Measurements from ENCODE around the gene STEAP2. TPM values are rescaled to one million over a fixed set of nuclear protein-coding genes. Genes with fewer than 3 reads are reported as not detected.

The STEAP2 gene
- total RNA-seq, 1 experiment from 2014 or later = 13.4 TPM

DNA sequence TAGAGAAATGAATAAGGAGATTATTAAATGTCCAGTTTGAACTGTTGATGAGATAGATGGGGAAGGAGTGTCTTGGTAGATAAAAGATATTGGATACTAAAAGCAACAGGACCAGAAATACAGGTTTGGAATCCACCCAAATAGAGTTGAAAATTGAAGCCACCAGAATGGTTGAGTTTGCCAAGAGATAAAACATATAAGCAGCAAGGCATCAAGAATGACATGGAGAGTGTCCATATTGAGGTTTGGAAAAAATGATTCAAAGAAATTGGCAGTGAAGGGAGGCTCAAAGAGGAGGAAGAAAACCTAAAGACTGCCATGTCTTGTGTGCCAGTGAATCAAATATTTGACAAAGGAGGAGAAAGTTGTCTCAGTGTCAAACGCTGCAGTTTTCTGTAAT lies 57.6 kb downstream of the STEAP2 start:
- POLR2A ChIA-PET = no interaction called here
- H3K9me2 ChIP-seq (ENCODE audit: insufficient read depth) = no peaks in the 10 kb centered on the region
- no peak overlapping the region for H3K4me3 ChIP-seq (replicated peaks in 1 of 2; ENCODE audit: low read depth in 1 of 2, low read length in 2 of 2)
- H3K4me1 ChIP-seq (ENCODE audit: control insufficient read depth in 1 of 2, insufficient read depth in 2 of 2, low read length in 2 of 2) = no peaks in the 10 kb centered on the region
- TF ChIP-seq CEBPB (IDR thresholded peaks at IDR 0.05; ENCODE audit: low read depth) (no peak), ZFX (IDR thresholded peaks at IDR 0.05) (no peak), CBX3 (IDR thresholded peaks at IDR 0.05; ENCODE audit: low read depth) (no peak), JUND (IDR thresholded peaks at IDR 0.05) (no peak), RAD21 (IDR thresholded peaks at IDR 0.05; ENCODE audit: low read depth) (no peak), FOSL1 (IDR thresholded peaks at IDR 0.05; ENCODE audit: low read depth) (no peak), SP1 (IDR thresholded peaks at IDR 0.05; ENCODE audit: low read depth) (no peak), EZH2phosphoT487 (IDR thresholded peaks at IDR 0.05; ENCODE audit: borderline replicate concordance) (no peak), EGR1 (IDR thresholded peaks at IDR 0.05; ENCODE audit: low read depth) (no peak)
- TF ChIP-seq, protein P1, sequence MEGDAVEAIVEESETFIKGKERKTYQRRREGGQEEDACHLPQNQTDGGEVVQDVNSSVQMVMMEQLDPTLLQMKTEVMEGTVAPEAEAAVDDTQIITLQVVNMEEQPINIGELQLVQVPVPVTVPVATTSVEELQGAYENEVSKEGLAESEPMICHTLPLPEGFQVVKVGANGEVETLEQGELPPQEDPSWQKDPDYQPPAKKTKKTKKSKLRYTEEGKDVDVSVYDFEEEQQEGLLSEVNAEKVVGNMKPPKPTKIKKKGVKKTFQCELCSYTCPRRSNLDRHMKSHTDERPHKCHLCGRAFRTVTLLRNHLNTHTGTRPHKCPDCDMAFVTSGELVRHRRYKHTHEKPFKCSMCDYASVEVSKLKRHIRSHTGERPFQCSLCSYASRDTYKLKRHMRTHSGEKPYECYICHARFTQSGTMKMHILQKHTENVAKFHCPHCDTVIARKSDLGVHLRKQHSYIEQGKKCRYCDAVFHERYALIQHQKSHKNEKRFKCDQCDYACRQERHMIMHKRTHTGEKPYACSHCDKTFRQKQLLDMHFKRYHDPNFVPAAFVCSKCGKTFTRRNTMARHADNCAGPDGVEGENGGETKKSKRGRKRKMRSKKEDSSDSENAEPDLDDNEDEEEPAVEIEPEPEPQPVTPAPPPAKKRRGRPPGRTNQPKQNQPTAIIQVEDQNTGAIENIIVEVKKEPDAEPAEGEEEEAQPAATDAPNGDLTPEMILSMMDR (IDR thresholded peaks at IDR 0.05 in 2 of 3, conservative IDR thresholded peaks at IDR 0.05 in 1 of 3; ENCODE audit: borderline replicate concordance in 1 of 3, insufficient read depth in 1 of 3, low read depth in 2 of 3, low read length in 2 of 3) = no peak
- no peaks in the 10 kb centered on the region for H3K9me3 ChIP-seq (ENCODE audit: control insufficient read depth in 1 of 2, insufficient read depth in 1 of 2, low read depth in 1 of 2, low read length in 2 of 2)
- H3K27ac ChIP-seq (ENCODE audit: low read depth, low read length) = no peak overlapping the region
- no TSS peak for BruUV-seq (replicated peaks)
- intact Hi-C loops (cut with micrococcal nuclease) = loop anchor here (5.0 kb wide), 1 partner anchor 158 kb away; no protein-coding TSS in a partner anchor
- no peaks in the 10 kb centered on the region for H3K36me3 ChIP-seq (ENCODE audit: control insufficient read depth in 1 of 2, insufficient read depth in 2 of 2, low read length in 2 of 2)
- RAD21 ChIA-PET (ENCODE audit: low non-redundant PET in 1 of 2, low total read pairs in 2 of 2, uncharacterized antibody in 2 of 2, unreplicated experiment in 2 of 2) = no interaction called here
- no peaks in the 10 kb centered on the region for H3K79me2 ChIP-seq (ENCODE audit: insufficient read depth, low read length)
- no peak for ATAC-seq
- no peak overlapping the region for H2AFZ ChIP-seq (ENCODE audit: low read depth, low read length, poor library complexity, severe bottlenecking)
- no peak overlapping the region for H3K4me2 ChIP-seq (ENCODE audit: low read length)
- CTCF ChIA-PET = no interaction called here
- no peaks in the 10 kb centered on the region for H4K20me1 ChIP-seq (ENCODE audit: insufficient read depth)
- DNase-seq (ENCODE audit: low read depth, low spot score) = no peak
- H3K9ac ChIP-seq (ENCODE audit: low read length) = no peak overlapping the region
- no peaks in the 10 kb centered on the region for H3K27me3 ChIP-seq (ENCODE audit: insufficient read depth, low read length)

All from HCT116 (cell line).